Measurements from ENCODE around the gene ELAPOR1. TPM values are rescaled to one million over a fixed set of nuclear protein-coding genes. Genes with fewer than 3 reads are reported as not detected.

ELAPOR1 gene
- total RNA-seq, 4 donors from 2014 or later, result 0.48 to 3.3 (median 0.74) TPM; not detected in 1

DNA sequence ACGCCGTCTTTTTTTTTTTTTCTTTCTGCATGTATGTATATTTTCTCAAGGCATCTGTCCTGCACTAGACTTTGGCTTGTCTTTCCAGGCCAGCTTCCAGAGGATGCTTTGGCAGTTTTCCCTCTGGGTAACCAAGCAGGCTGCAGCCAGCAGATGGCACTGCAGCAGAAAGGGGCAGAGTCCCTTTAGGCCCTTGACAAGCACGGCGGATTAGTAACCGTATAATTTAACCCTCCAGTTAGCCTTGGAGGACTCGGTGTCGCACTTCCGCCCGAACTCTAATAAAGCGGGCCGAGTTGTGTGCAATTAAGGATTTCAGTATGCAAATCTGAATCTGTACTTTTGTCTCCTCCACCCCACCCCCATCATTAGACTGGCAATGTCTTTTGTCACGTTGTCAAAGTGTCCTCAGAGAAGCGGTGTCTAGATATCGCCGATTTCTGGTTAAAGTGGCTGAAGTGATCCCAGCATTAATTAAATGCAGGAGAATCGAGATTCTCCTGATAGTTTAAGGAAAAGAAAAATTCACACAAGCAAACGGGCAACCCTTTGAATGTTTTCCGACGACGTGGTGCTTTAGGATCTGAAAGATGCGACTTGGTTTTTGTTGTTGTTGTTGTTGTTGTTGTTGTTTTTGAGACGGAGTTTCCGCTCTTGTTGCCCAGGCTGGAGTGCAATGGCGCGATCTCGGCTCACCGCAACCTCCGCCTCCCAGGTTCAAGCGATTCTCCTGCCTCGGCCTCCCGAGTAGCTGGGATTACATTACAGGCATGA, 24.5 kb upstream of the ELAPOR1 start:
- TF ChIP-seq, protein P1, sequence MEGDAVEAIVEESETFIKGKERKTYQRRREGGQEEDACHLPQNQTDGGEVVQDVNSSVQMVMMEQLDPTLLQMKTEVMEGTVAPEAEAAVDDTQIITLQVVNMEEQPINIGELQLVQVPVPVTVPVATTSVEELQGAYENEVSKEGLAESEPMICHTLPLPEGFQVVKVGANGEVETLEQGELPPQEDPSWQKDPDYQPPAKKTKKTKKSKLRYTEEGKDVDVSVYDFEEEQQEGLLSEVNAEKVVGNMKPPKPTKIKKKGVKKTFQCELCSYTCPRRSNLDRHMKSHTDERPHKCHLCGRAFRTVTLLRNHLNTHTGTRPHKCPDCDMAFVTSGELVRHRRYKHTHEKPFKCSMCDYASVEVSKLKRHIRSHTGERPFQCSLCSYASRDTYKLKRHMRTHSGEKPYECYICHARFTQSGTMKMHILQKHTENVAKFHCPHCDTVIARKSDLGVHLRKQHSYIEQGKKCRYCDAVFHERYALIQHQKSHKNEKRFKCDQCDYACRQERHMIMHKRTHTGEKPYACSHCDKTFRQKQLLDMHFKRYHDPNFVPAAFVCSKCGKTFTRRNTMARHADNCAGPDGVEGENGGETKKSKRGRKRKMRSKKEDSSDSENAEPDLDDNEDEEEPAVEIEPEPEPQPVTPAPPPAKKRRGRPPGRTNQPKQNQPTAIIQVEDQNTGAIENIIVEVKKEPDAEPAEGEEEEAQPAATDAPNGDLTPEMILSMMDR (IDR thresholded peaks at IDR 0.05), result no peak
- ATAC-seq (ENCODE audit: low FRiP score) (no peak), DNase-seq (ENCODE audit: low spot score) (no peak)

- TF ChIP-seq, protein P1 (IDR thresholded peaks at IDR 0.05), result no peak
- DNase-seq (ENCODE audit: low spot score), result peak; percentile 60
- ATAC-seq (ENCODE audit: low FRiP score), result peak; percentile 93
These were observed 23.5 kb upstream of the ELAPOR1 start, which contains the start of gene TMEM167B for GRCh38 chr1:109090196-109091077. Gene TMEM167B (plus strand): TSS chr1:109090764. CDS start chr1:109090873, 109 bp downstream.

- TF ChIP-seq, protein P1 (IDR thresholded peaks at IDR 0.05), result no peak
- no peak for DNase-seq (ENCODE audit: low spot score)
- ATAC-seq (ENCODE audit: low FRiP score), result peak; percentile 82
These were observed 22.7 kb upstream of the ELAPOR1 start for GRCh38 chr1:109091078-109091838.

DNA sequence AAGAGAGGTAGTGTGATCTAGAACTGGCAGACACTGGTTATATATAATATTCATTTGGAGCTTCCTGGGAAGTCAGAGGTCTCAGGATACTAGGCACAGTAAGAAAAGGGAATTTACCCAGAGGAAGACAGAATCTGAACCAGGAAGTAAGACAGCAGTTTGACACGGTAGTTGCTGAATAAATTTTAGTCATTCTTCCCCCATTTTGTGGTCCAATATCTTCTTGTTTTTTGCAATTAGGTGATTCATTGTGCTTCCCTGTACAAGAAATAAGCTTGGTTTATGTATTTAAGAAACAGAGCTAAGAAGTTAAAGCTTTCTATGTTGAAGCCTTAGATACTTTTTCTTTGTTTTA, 22.1 kb upstream of the ELAPOR1 start:
- ATAC-seq (ENCODE audit: low FRiP score) (no peak), DNase-seq (ENCODE audit: low spot score) (no peak)
- TF ChIP-seq, protein P1 (IDR thresholded peaks at IDR 0.05), result no peak

GRCh38 chr1:109094377-109094803, 19.5 kb upstream of the ELAPOR1 start:
- ATAC-seq (ENCODE audit: low FRiP score) (no peak), DNase-seq (ENCODE audit: low spot score) (no peak)
- TF ChIP-seq, protein P1 (IDR thresholded peaks at IDR 0.05), result no peak

DNA sequence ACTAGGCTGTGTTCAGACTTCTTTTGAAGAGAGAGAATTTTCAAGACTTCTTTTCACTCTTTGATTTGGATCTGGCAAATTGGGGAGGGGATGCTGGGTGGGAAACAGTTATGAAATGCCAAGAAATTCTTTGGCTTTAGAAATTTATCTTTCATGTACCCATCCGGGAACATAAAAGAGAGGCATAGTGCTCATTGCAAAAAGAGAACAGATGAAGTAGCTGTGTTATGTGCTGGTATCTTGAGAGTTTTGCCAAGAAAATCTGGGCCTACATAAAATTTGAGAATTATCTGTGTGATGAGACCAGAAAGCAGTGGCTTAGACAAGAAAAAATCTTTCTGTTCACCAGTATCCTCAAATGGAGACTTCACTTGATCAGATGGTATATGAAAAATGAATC, 19.0 kb upstream of the ELAPOR1 start:
- DNase-seq (ENCODE audit: low spot score), result no peak
- no peak for ATAC-seq (ENCODE audit: low FRiP score)
- TF ChIP-seq, protein P1 (IDR thresholded peaks at IDR 0.05), result no peak

Measured in omental fat pad (tissue), 4 donors.